ENCODE measurements around the gene MARK2.
A peak's percentile ranks its signal among the peaks of the same experiment; 100 is the strongest.

Gene MARK2

GRCh38 chr11:63922673-63923192, 83.8 kb downstream of the MARK2 start:
- Mint-ChIP-seq H3K36me3 (no peaks in the 10 kb centered on the region), H3K27ac (no peak overlapping the region), H3K4me3 (no peak overlapping the region), H3K9me3 (ENCODE audit: low read depth) (no peaks in the 10 kb centered on the region), H3K27me3 (no peaks in the 10 kb centered on the region), H3K4me1 (ENCODE audit: low read depth) (peaks cover 6% of the 10 kb centered on the region)

- Mint-ChIP-seq H3K4me3 (no peak overlapping the region), H3K9me3 (ENCODE audit: low read depth) (no peaks in the 10 kb centered on the region), H3K27me3 (no peaks in the 10 kb centered on the region), H3K27ac (no peak overlapping the region), H3K36me3 (no peaks in the 10 kb centered on the region), H3K4me1 (ENCODE audit: low read depth) (peaks cover 6% of the 10 kb centered on the region)
These were observed 84.4 kb downstream of the MARK2 start for GRCh38 chr11:63923319-63923718.

GRCh38 chr11:63929616-63930015, 90.7 kb downstream of the MARK2 start:
- Mint-ChIP-seq H3K4me3 (no peak overlapping the region), H3K27me3 (no peaks in the 10 kb centered on the region), H3K36me3 (no peaks in the 10 kb centered on the region), H3K9me3 (ENCODE audit: low read depth) (no peaks in the 10 kb centered on the region), H3K4me1 (ENCODE audit: low read depth) (no peaks in the 10 kb centered on the region), H3K27ac (no peak overlapping the region)

GRCh38 chr11:63931045-63931444, 92.1 kb downstream of the MARK2 start:
- Mint-ChIP-seq H3K27ac (no peak overlapping the region), H3K4me1 (ENCODE audit: low read depth) (no peaks in the 10 kb centered on the region), H3K36me3 (no peaks in the 10 kb centered on the region), H3K4me3 (no peak overlapping the region), H3K9me3 (ENCODE audit: low read depth) (no peaks in the 10 kb centered on the region), H3K27me3 (no peaks in the 10 kb centered on the region)

GRCh38 chr11:63931876-63932275, 93.0 kb downstream of the MARK2 start:
- Mint-ChIP-seq H3K36me3 (no peaks in the 10 kb centered on the region), H3K4me3 (no peak overlapping the region), H3K9me3 (ENCODE audit: low read depth) (no peaks in the 10 kb centered on the region), H3K27ac (no peak overlapping the region), H3K27me3 (no peaks in the 10 kb centered on the region), H3K4me1 (ENCODE audit: low read depth) (no peaks in the 10 kb centered on the region)

GRCh38 chr11:63933459-63933858, 94.5 kb downstream of the MARK2 start:
- no peaks in the 10 kb centered on the region for H3K9me3 Mint-ChIP-seq (ENCODE audit: low read depth)
- H3K4me3 Mint-ChIP-seq: no peak overlapping the region
- no peaks in the 10 kb centered on the region for H3K27me3 Mint-ChIP-seq
- peaks cover 6% of the 10 kb centered on the region for H3K4me1 Mint-ChIP-seq (ENCODE audit: low read depth)
- H3K36me3 Mint-ChIP-seq: no peaks in the 10 kb centered on the region
- no peak overlapping the region for H3K27ac Mint-ChIP-seq

GRCh38 chr11:63937713-63938478, 99.0 kb downstream of the MARK2 start:
- H3K27ac Mint-ChIP-seq: peak overlapping the region; percentile 90
- H3K36me3 Mint-ChIP-seq: no peaks in the 10 kb centered on the region
- peak overlapping the region; percentile 97 for H3K4me3 Mint-ChIP-seq
- H3K9me3 Mint-ChIP-seq (ENCODE audit: low read depth): no peaks in the 10 kb centered on the region
- peaks cover 24% of the 10 kb centered on the region for H3K4me1 Mint-ChIP-seq (ENCODE audit: low read depth)
- no peaks in the 10 kb centered on the region for H3K27me3 Mint-ChIP-seq

- H3K36me3 Mint-ChIP-seq: no peaks in the 10 kb centered on the region
- H3K4me1 Mint-ChIP-seq (ENCODE audit: low read depth): peaks cover 24% of the 10 kb centered on the region
- H3K27ac Mint-ChIP-seq: peak within 1 kb of the TSS; percentile 90
- no peaks in the 10 kb centered on the region for H3K9me3 Mint-ChIP-seq (ENCODE audit: low read depth)
- H3K4me3 Mint-ChIP-seq: peak within 1 kb of the TSS; percentile 97
- no peaks in the 10 kb centered on the region for H3K27me3 Mint-ChIP-seq
These were observed 99.8 kb downstream of the MARK2 start, which contains the start of gene NAA40 for GRCh38 chr11:63938479-63939396. Gene NAA40, plus strand, starts transcription at chr11:63939002. Its CDS starts 95 bp downstream, at chr11:63939097.

GRCh38 chr11:63939397-63939891, 100.5 kb downstream of the MARK2 start:
- no peaks in the 10 kb centered on the region for H3K9me3 Mint-ChIP-seq (ENCODE audit: low read depth)
- H3K27me3 Mint-ChIP-seq: no peaks in the 10 kb centered on the region
- peak overlapping the region; percentile 90 for H3K4me3 Mint-ChIP-seq
- peak overlapping the region; percentile 54 for H3K27ac Mint-ChIP-seq
- no peaks in the 10 kb centered on the region for H3K36me3 Mint-ChIP-seq
- peaks cover 26% of the 10 kb centered on the region for H3K4me1 Mint-ChIP-seq (ENCODE audit: low read depth)

- Mint-ChIP-seq H3K27ac (no peak overlapping the region), H3K27me3 (no peaks in the 10 kb centered on the region), H3K36me3 (no peaks in the 10 kb centered on the region), H3K4me1 (ENCODE audit: low read depth) (peaks cover 26% of the 10 kb centered on the region), H3K4me3 (peak overlapping the region; percentile 90), H3K9me3 (ENCODE audit: low read depth) (no peaks in the 10 kb centered on the region)
These were observed 101.9 kb downstream of the MARK2 start for GRCh38 chr11:63940786-63941185.

GRCh38 chr11:63941901-63942300, 103.0 kb downstream of the MARK2 start:
- Mint-ChIP-seq H3K9me3 (ENCODE audit: low read depth) (no peaks in the 10 kb centered on the region), H3K27me3 (no peaks in the 10 kb centered on the region), H3K36me3 (no peaks in the 10 kb centered on the region), H3K4me3 (no peak overlapping the region), H3K27ac (no peak overlapping the region), H3K4me1 (ENCODE audit: low read depth) (peaks cover 26% of the 10 kb centered on the region)

GRCh38 chr11:63942803-63943202, 103.9 kb downstream of the MARK2 start:
- no peak overlapping the region for H3K4me3 Mint-ChIP-seq
- no peak overlapping the region for H3K27ac Mint-ChIP-seq
- no peaks in the 10 kb centered on the region for H3K27me3 Mint-ChIP-seq
- H3K9me3 Mint-ChIP-seq (ENCODE audit: low read depth): no peaks in the 10 kb centered on the region
- H3K36me3 Mint-ChIP-seq: no peaks in the 10 kb centered on the region
- H3K4me1 Mint-ChIP-seq (ENCODE audit: low read depth): peaks cover 24% of the 10 kb centered on the region

GRCh38 chr11:63944987-63945386, 106.1 kb downstream of the MARK2 start:
- peaks cover 16% of the 10 kb centered on the region for H3K4me1 Mint-ChIP-seq (ENCODE audit: low read depth)
- H3K27ac Mint-ChIP-seq: no peak overlapping the region
- no peak overlapping the region for H3K4me3 Mint-ChIP-seq

GRCh38 chr11:63945477-63946163, 106.7 kb downstream of the MARK2 start:
- peaks cover 12% of the 10 kb centered on the region for H3K4me1 Mint-ChIP-seq (ENCODE audit: low read depth)
- no peak overlapping the region for H3K4me3 Mint-ChIP-seq
- no peak overlapping the region for H3K27ac Mint-ChIP-seq
- no peaks in the 10 kb centered on the region for H3K27me3 Mint-ChIP-seq
- H3K9me3 Mint-ChIP-seq (ENCODE audit: low read depth): no peaks in the 10 kb centered on the region
- no peaks in the 10 kb centered on the region for H3K36me3 Mint-ChIP-seq

More at GRCh38 chr11:63944987-63945386, 106.1 kb downstream of the MARK2 start:
- Mint-ChIP-seq H3K27me3 (no peaks in the 10 kb centered on the region), H3K36me3 (no peaks in the 10 kb centered on the region), H3K9me3 (ENCODE audit: low read depth) (no peaks in the 10 kb centered on the region)
